CD4-positive, alpha-beta T cell (primary cell): ENCODE data around the gene CACNB2. TPM values are rescaled to one million over a fixed set of nuclear protein-coding genes. Genes with fewer than 3 reads are reported as not detected.
"Not testable (repeated sequence)": the region's sequence is repeated elsewhere in the genome, so short reads cannot be mapped to it uniquely, and the experiment has no call there.

ENCODE experiments used
- ATAC-seq: fragments of 200-7000 bp; cut with Tn5 transposase; one replicate; pipeline ENCODE4 v1.10.0; 2022; ENCODE audit warnings: mild to moderate bottlenecking; ENCODE audit not compliant: poor library complexity
- CTCF ChIA-PET: fragments of 350-600 bp; sonication (Branson Sonifier 250); formaldehyde crosslinking; loops from one replicate; lab custom pipeline; 2021; ENCODE audit warnings: antibody characterized with exemption, inconsistent platforms; lab: Charles Lee
- POLR2A ChIA-PET: fragments of 350-600 bp; sonication (Branson Sonifier 250); formaldehyde crosslinking; loops from one replicate; lab custom pipeline; 2021; ENCODE audit warnings: antibody characterized with exemption, inconsistent platforms; lab: Charles Lee
- DNase-seq, 14 experiments: peaks; one replicate each; pipeline ENCODE4 v3.0.0-alpha.2; 2013 to 2020; ENCODE audit warnings: mixed read lengths in 2 of 14
- H3K27ac ChIP-seq, 2 donors: one replicate each; pipeline versions ENCODE4 v1.5.1 to v1.7.0; 2013; ENCODE audit warnings: low read length in 2 of 2, low read depth in 1 of 2, mild to moderate bottlenecking in 1 of 2
- H3K27me3 ChIP-seq, 2 experiments: 1 replicate in 1 of 2; 2 replicates in 1 of 2; pipeline versions ENCODE4 v1.6.1 to v1.7.0; 2013; ENCODE audit warnings: low read length in 2 of 2, control low read depth in 1 of 2, mild to moderate bottlenecking in 1 of 2, moderate library complexity in 1 of 2; ENCODE audit not compliant: insufficient read depth in 2 of 2, control insufficient read depth in 1 of 2
- H3K36me3 ChIP-seq: one replicate; pipeline ENCODE4 v1.6.1; 2013; ENCODE audit warnings: low read length, control low read depth; ENCODE audit not compliant: insufficient read depth
- H3K4me1 ChIP-seq: one replicate; pipeline ENCODE4 v1.6.1; 2013; ENCODE audit warnings: low read length, control low read depth; ENCODE audit not compliant: insufficient read depth
- H3K4me3 ChIP-seq: one replicate; pipeline ENCODE4 v1.5.1; 2013; ENCODE audit warnings: mild to moderate bottlenecking, low read length, moderate library complexity
- H3K9me3 ChIP-seq, 2 experiments: 1 replicate in 1 of 2; 2 replicates in 1 of 2; pipeline versions ENCODE4 v1.6.1 to v1.7.0; 2013; ENCODE audit warnings: low read length in 2 of 2, mild to moderate bottlenecking in 2 of 2, control low read depth in 1 of 2, moderate library complexity in 1 of 2; ENCODE audit not compliant: control insufficient read depth in 1 of 2, insufficient read depth in 1 of 2
- H3K27ac Mint-ChIP-seq: one replicate; pipeline ENCODE4 v1.8.0; 2020; ENCODE audit warnings: mixed read lengths
- H3K27me3 Mint-ChIP-seq: one replicate; pipeline ENCODE4 v1.8.0; 2021; ENCODE audit warnings: mixed read lengths
- H3K36me3 Mint-ChIP-seq: one replicate; pipeline ENCODE4 v1.8.0; 2021; ENCODE audit warnings: low read depth, mixed read lengths
- H3K4me1 Mint-ChIP-seq: one replicate; pipeline ENCODE4 v1.8.0; 2021; ENCODE audit warnings: low read depth, mixed read lengths
- H3K4me3 Mint-ChIP-seq: one replicate; pipeline ENCODE4 v1.8.0; 2020; ENCODE audit warnings: mild to moderate bottlenecking, mixed read lengths
- H3K9me3 Mint-ChIP-seq: one replicate; pipeline ENCODE4 v1.8.0; 2020; ENCODE audit warnings: mixed read lengths
- CTCF ChIP-seq: fragments of 200-600 bp; IDR thresholded peaks from one replicate; pipeline ENCODE4 v1.8.0; 2022; ENCODE audit warnings: antibody characterized with exemption, mild to moderate bottlenecking
- intact Hi-C, 2 experiments: fragments of 100-400 bp; cut with DNase I in 1 of 2; cut with micrococcal nuclease in 1 of 2; formaldehyde crosslinking; loops; one replicate each; pipeline versions ENCODE4 v1.15.1 to v1.9.0; 2023 to 2025; cut with DNase I, micrococcal nuclease
- total RNA-seq, 174 experiments: library from RNA in 2 of 174; stranded (reverse) in 2 of 174; gene quantifications; one replicate each; pipeline ENCODE4 v1.2.3 and lab custom pipeline; 2021 to 2026

The CACNB2 gene
- total RNA-seq, 2 experiments from 2014 or later = 0.34 TPM; not detected in 1

- ChIA-PET POLR2A (no interaction called here), CTCF (no interaction called here)
- ATAC-seq = no peak
- no peaks in the 10 kb centered on the region for H3K36me3 Mint-ChIP-seq
- H3K27me3 Mint-ChIP-seq = no peaks in the 10 kb centered on the region
- Histone ChIP-seq H3K36me3 (no peaks in the 10 kb centered on the region), H3K4me1 (no peaks in the 10 kb centered on the region), H3K27me3 (no peaks in the 10 kb centered on the region), H3K4me3 (no peak overlapping the region), H3K9me3 (no peaks in the 10 kb centered on the region), H3K27ac (no peak overlapping the region)
- no peak overlapping the region for H3K4me3 Mint-ChIP-seq
- no peaks in the 10 kb centered on the region for H3K9me3 Mint-ChIP-seq
- TF ChIP-seq CTCF = no peak
- H3K27ac Mint-ChIP-seq = no peak overlapping the region
- peaks cover 15% of the 10 kb centered on the region for H3K4me1 Mint-ChIP-seq
- DNase-seq = no peak
- intact Hi-C loops = no loop called here
Measured at GRCh38 chr10:18205098-18205834, 65.0 kb downstream of the CACNB2 start.

GRCh38 chr10:18208186-18208585 lies 68.0 kb downstream of the CACNB2 start:
- POLR2A ChIA-PET, DNase-seq, CTCF ChIA-PET, H3K27ac Mint-ChIP-seq, H3K36me3 ChIP-seq, H3K4me3 ChIP-seq, H3K27ac ChIP-seq, H3K27me3 Mint-ChIP-seq, H3K4me3 Mint-ChIP-seq, intact Hi-C loops, H3K36me3 Mint-ChIP-seq, H3K27me3 ChIP-seq, ATAC-seq, H3K9me3 Mint-ChIP-seq, H3K4me1 ChIP-seq, H3K9me3 ChIP-seq: not testable (repeated sequence)
- peaks cover 13% of the 10 kb centered on the region for H3K4me1 Mint-ChIP-seq

GRCh38 chr10:18209241-18209640 lies 69.0 kb downstream of the CACNB2 start:
- intact Hi-C loops = no loop called here
- DNase-seq = no peak
- Mint-ChIP-seq H3K4me3 (no peak overlapping the region), H3K27ac (no peak overlapping the region), H3K27me3 (no peaks in the 10 kb centered on the region), H3K4me1 (peaks cover 5% of the 10 kb centered on the region), H3K9me3 (no peaks in the 10 kb centered on the region), H3K36me3 (no peaks in the 10 kb centered on the region)
- Histone ChIP-seq H3K36me3 (no peaks in the 10 kb centered on the region), H3K4me3 (no peak overlapping the region), H3K27ac (no peak overlapping the region), H3K4me1 (no peaks in the 10 kb centered on the region), H3K9me3 (no peaks in the 10 kb centered on the region), H3K27me3 (no peaks in the 10 kb centered on the region)
- ChIA-PET POLR2A (no interaction called here), CTCF (no interaction called here)
- no peak for ATAC-seq
- TF ChIP-seq CTCF = no peak

GRCh38 chr10:18210711-18211110 lies 70.5 kb downstream of the CACNB2 start:
- H3K27me3 ChIP-seq = no peaks in the 10 kb centered on the region
- no peaks in the 10 kb centered on the region for H3K9me3 ChIP-seq
- H3K27ac ChIP-seq = no peak overlapping the region
- TF ChIP-seq CTCF = no peak
- CTCF ChIA-PET = no interaction called here
- peaks cover 6% of the 10 kb centered on the region for H3K27me3 Mint-ChIP-seq
- H3K27ac Mint-ChIP-seq = no peak overlapping the region
- intact Hi-C loops = no loop called here
- H3K4me1 Mint-ChIP-seq = no peaks in the 10 kb centered on the region
- DNase-seq (no peak), ATAC-seq (no peak)
- no peaks in the 10 kb centered on the region for H3K36me3 Mint-ChIP-seq
- no peak overlapping the region for H3K4me3 Mint-ChIP-seq
- H3K4me1 ChIP-seq = no peaks in the 10 kb centered on the region
- no peaks in the 10 kb centered on the region for H3K9me3 Mint-ChIP-seq
- no peak overlapping the region for H3K4me3 ChIP-seq
- H3K36me3 ChIP-seq = no peaks in the 10 kb centered on the region
- POLR2A ChIA-PET = no interaction called here
